GM12873 (cell line): ENCODE measurements around the gene ZNF586.

Experiments used
- TF ChIP-seq, protein P1 (sequence below): IDR thresholded peaks from 2 replicates; pipeline ENCODE4 v1.5.1; 2012; ENCODE audit warnings: low read depth, mild to moderate bottlenecking, moderate library complexity, low read length, control low read depth; ENCODE audit not compliant: insufficient read depth; ENCODE audit errors: missing control alignments

The ZNF586 gene

DNA sequence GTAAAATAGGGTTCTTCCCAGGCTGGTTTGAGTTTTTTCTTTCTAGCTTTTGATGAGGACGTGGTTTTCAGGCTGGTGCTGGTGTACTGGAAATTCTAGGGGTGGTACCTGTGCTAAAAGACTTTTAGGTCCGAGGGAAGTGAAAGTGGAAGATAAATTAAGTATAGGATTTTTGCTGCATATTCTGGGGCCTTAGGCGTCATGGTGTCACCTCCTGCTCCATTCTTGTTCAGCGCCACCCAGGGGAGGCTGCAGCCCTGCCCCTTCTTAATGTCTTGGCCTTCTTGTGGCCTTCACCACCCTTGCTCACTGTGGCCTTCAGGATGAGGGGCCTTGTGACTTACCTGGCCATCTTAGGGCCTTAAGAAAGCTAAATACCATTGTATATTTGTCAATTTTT, 32.8 kb downstream of the ZNF586 start:
- TF ChIP-seq, protein P1, sequence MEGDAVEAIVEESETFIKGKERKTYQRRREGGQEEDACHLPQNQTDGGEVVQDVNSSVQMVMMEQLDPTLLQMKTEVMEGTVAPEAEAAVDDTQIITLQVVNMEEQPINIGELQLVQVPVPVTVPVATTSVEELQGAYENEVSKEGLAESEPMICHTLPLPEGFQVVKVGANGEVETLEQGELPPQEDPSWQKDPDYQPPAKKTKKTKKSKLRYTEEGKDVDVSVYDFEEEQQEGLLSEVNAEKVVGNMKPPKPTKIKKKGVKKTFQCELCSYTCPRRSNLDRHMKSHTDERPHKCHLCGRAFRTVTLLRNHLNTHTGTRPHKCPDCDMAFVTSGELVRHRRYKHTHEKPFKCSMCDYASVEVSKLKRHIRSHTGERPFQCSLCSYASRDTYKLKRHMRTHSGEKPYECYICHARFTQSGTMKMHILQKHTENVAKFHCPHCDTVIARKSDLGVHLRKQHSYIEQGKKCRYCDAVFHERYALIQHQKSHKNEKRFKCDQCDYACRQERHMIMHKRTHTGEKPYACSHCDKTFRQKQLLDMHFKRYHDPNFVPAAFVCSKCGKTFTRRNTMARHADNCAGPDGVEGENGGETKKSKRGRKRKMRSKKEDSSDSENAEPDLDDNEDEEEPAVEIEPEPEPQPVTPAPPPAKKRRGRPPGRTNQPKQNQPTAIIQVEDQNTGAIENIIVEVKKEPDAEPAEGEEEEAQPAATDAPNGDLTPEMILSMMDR = peak; percentile 41

DNA sequence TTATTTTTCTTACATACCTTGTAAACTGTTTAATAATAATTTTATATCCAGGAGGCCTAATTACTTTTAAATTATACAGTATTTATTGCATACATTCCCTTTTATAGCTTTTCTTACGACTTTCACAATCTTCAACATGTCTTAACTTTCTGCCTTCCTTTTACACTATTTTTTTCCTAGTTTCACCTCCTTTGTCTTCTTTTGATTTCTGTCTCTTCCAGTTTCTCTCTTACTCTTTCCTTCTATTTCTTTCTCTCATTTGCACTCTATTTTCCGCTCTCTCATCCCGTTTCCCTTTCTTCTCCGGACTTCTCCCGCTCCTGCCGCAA, 33.8 kb downstream of the ZNF586 start:
- TF ChIP-seq, protein P1 = no peak

DNA sequence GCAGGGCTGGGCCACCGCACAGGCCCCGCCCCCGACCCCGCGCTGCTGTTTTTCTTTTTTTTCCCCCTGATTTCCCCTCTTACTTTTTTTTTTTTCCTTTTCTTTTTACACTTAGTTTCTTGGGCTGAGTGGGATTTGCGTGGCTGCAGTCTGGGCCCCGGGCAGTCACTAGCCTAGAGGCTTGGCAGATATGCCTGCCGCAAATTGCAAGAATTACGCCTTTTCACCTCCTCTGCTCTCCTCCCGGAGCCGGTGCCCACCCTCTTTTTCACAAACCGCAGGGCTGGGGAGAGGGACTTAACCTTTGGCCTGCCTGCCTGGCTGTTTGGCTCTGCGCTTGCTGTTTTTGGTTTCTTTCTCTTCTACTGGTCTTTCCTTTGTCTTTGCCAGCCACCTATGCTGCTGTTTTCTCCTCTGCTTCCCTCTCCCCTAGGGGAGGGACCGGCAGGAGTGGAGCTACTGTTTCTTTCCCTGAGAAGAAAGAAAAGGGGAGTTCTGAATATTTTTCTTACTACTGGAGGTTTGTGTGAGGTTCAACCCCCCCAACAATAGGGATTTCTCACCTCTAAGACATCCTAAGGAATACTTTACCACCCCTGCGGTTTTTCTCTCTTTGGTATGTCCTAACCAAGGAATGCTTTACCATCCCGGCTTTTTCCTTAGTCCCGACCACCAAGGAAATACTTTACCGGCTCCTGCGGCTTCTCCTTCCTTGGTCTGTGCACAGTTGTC, 34.3 kb downstream of the ZNF586 start:
- TF ChIP-seq, protein P1 = no peak

DNA sequence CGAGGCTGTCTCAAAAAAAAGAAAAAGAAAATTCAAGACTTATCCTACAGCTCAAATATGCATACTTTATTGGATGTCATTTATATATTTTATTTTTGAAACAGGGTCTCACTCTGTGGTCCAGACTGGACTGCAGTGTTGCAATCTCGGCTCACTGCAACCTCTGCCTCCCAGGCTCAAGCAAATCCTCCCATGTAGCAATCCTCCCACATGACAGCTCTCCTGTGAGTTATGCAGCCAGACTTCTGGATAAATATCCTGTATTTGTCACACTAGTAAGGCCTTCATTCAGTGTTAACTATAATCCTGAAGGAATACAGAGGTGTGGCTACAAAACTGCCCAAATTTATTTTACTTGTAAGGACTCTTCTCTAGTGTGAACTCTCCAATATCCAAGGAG, 38.1 kb downstream of the ZNF586 start:
- TF ChIP-seq, protein P1 = no peak

DNA sequence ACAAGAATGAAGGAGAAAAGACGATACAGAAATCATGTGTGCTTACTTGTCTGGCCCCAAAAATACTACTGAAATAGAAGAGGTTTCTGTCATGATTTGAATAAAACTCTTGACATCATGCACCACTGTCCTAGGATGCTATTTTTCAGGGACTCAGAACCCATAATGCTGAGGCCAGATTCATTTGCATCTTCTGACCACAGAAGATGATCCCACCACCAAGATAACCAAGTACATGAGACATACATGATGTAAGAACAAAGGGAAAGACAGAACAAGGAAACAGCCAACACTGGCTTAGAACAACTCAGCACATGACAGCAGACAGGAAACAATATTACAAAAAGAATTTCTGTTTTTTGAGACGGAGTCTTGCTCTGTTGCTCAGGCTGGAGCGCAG, 42.8 kb downstream of the ZNF586 start:
- TF ChIP-seq, protein P1 = no peak

DNA sequence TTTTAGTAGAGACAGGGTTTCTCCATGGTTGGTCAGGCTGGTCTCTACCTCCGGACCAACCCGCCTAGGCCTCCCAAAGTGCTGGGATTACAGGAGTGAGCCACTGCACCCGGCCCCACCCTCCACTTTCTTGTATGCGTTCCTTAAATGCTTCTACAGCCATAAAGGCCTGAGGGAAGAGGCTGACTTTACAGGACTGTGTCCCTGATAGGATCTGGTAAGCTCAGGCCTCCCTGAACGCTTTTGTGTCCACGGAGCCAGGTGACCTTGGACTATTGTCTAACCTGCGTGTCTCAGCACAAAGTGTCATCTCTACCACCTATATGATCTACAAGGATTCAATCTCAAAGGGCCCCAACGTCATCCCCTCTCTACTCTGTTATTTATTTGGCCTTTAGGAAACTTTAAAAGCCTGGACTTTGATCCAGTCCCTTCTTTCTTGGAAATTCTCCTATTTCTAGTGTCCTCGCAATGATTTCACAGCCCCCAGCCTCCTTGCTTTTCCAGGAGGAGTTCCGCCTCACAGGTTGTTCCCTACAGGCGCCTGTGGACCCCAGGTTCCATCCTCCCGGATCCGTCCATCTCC, 44.5 kb downstream of the ZNF586 start:
- TF ChIP-seq, protein P1 = no peak

DNA sequence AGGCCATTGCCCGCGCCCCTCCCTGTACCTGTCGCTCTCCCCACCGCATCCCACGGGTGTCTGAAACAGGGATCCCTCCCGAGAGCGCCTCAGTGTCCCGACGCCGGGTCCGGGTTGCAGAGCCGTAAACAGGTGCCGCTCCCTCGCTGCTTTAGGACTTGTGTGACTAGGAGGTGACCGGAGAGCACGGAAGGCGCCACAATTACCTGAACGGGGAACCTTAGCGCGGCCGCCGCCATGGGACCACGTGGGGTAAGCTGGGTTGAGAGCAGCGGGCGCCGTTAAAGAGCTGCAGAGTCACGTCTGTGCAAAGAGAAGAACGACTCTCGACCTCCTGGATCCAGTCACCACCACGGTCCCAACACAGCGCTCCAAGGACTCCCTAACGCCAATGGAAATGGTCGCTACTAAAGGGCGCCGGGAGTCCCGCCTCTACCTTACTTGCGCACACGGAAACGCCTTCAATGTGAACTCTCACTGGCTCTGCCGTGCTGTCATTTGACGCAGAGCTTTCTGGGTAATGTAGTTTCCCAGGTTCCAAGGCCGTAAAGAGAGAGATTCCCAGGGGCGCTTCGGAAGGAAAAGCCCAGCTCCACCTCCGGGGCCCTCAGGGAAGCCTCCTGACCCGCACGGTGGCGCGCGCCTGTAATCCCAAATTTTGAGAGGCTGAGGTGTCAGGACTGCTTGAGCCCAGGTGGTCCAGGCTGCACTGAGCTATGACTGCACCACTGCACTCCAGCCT, 45.2 kb downstream of the ZNF586 start, which contains the start of gene ZNF552:
Gene ZNF552 (minus strand): TSS at position 409 of the 742 bp plus-strand sequence. CDS start 170 bp downstream, at position 239.
- TF ChIP-seq, protein P1 = no peak
